Measurements from ENCODE around the gene UNKL.
"Not testable (repeated sequence)": the region's sequence is repeated elsewhere in the genome, so short reads cannot be mapped to it uniquely, and the experiment has no call there.

UNKL gene

DNA sequence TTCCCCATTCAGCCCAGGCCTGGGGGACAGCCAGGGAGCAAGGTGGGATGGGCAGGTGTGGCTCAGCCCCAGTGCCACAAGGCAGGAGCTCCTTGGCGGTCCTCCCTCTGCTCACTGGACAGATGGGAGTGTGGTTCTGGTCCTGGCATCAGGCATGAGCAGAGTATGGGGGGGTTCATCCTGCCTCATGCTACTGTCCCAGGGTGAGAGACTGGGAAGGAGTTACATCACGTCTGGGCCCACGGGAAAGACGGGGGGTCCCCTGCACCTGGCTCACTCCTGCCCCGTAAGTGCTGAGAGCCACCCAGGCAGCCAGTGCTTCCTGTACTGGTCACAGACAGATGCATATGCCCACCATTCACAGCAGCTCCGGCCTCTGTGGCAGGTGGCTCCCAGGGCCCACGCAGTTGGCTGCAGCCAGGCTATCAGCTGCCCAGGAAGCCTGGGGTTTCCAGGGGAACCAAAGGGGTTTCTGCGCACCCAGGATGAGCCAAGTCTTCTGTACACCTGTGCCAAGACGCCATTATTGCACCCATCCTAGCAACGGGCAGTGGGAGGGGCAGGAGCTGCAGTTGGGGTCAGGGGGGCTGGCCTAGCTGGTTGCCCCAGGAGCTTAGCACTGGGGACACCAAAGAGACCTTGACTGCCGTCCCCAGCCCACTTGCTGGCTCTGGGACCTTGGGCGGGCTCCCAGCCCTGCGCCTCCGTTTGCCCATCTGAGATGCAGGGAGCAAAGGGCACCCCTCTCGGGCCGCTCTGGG lies 79.1 kb downstream of the UNKL start:
- Histone ChIP-seq H3K4me1 (ENCODE audit: insufficient read depth, low read length) (no peaks in the 10 kb centered on the region; the same call in 1 of the 2 replicates), H3K9me3 (ENCODE audit: control insufficient read depth, insufficient read depth, low read length) (no peaks in the 10 kb centered on the region), H3K36me3 (ENCODE audit: insufficient read depth, low read length) (no peaks in the 10 kb centered on the region), H3K9ac (ENCODE audit: low read depth, low read length) (no peak overlapping the region)

DNA sequence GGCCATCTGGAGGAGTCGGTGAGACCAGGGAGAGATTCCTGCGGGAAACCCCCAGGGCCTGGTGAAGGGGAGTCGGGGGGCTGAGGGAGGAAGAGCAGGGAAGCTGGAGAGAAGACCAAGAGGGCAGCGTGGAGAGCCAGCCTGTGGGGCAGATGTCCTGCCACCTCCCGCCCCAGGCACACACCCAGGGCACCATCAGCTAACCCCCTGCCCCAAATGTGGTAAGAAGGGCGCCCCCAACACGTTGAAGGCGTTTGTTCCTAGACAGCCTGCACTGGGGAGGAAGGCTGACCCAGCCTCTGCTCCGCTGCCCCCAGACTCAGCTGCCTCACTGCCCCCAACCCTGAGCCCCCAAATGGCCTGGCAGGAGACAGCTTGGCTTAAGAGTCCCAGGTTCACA lies 79.8 kb downstream of the UNKL start:
- no peaks in the 10 kb centered on the region; the same call in 1 of the 2 replicates for H3K4me1 ChIP-seq (ENCODE audit: insufficient read depth, low read length)
- no peaks in the 10 kb centered on the region for H3K9me3 ChIP-seq (ENCODE audit: control insufficient read depth, insufficient read depth, low read length)
- H3K9ac ChIP-seq (ENCODE audit: low read depth, low read length): no peak overlapping the region; the same call in 1 of the 2 replicates
- no peaks in the 10 kb centered on the region for H3K36me3 ChIP-seq (ENCODE audit: insufficient read depth, low read length)

DNA sequence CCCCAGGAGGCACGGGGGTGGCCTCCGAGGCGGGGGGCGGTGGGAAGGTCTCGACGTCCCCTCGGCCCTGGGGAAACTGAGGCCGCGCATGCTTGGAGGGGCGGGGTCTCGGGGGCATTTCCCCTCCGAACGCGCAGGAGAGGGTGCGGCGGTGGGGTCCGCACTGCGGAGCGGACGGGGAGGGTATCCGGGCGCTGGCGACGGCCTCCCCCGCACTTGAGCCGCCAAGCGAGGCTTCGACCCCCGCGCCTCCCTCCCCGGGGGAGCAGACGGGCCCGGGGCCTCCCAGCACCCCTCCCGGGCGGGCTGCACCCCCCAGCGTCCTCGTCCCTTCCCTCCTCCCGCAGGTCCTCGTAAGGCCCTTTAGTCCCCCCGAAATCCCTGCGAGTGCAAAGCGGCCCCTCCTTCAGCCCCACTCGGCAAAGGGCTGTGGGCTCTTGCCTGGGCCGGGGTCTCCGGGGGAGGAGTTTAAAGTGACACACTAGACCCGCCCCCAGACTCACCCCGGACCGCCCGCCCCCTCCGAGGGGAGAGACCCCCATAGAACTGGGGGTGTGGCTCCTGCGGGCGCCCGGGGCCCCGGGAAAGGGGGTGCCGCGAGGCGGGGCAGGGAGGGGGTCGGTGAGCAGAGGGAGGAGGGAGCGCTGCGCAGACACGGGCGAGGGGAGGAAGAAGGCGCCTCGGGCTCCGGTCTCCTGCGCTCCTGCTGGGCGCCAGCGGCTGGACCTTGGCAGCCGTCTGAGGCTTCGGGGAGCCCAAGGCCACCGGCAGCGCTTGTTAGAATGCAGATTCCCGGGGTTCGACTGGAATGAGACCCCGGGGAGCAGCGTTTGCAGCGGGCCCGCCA lies 80.4 kb downstream of the UNKL start:
- peak overlapping the region; percentile 54 for H3K9ac ChIP-seq (ENCODE audit: low read depth, low read length)
- H3K9me3 ChIP-seq (ENCODE audit: control insufficient read depth, insufficient read depth, low read length): no peaks in the 10 kb centered on the region
- no peaks in the 10 kb centered on the region; the same call in 1 of the 2 replicates for H3K4me1 ChIP-seq (ENCODE audit: insufficient read depth, low read length)
- H3K36me3 ChIP-seq (ENCODE audit: insufficient read depth, low read length): no peaks in the 10 kb centered on the region

DNA sequence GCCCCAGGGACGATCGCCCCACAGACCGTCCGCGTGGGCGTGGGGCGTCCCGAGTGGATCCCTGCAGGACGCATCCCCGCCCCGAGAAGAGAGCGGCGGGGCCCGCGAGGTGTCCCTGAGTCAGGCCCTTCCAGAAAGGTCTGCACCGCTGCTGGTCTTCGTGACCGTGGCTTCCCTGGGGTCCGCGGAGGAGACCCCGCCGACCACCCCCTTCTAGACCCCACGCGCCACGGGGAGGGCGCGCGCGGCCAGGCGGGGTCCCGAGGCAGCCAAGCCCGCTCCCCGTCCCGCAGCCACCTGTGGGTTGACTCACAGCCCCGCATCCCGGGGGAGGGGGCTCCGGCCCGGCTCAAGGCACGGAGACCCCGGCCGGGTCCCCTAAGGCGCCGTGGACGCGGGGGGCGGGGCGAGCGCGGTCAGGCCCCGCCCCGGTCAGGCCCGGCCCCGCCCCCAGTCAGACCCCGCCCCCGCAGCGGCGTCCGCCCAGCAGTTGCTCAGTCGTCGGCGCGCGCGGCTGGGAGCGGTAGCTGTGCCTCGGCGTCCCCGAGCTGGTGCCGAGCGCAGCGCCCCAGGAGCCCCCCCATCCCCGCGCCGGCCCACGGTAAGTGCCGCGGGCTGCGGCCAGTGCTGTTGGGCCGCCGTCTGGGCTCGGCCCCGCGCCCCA lies 81.2 kb downstream of the UNKL start, which contains the start of gene BAIAP3:
TSS of gene BAIAP3 (plus strand) at position 497 of the 664 bp plus-strand sequence. CDS start 4,905 bp downstream, outside the sequence.
- peak within 1 kb of the TSS; percentile 54 for H3K9ac ChIP-seq (ENCODE audit: low read depth, low read length)
- no peaks in the 10 kb centered on the region for H3K9me3 ChIP-seq (ENCODE audit: control insufficient read depth, insufficient read depth, low read length)
- no peaks in the 10 kb centered on the region; the same call in 1 of the 2 replicates for H3K4me1 ChIP-seq (ENCODE audit: insufficient read depth, low read length)
- no peaks in the 10 kb centered on the region for H3K36me3 ChIP-seq (ENCODE audit: insufficient read depth, low read length)

DNA sequence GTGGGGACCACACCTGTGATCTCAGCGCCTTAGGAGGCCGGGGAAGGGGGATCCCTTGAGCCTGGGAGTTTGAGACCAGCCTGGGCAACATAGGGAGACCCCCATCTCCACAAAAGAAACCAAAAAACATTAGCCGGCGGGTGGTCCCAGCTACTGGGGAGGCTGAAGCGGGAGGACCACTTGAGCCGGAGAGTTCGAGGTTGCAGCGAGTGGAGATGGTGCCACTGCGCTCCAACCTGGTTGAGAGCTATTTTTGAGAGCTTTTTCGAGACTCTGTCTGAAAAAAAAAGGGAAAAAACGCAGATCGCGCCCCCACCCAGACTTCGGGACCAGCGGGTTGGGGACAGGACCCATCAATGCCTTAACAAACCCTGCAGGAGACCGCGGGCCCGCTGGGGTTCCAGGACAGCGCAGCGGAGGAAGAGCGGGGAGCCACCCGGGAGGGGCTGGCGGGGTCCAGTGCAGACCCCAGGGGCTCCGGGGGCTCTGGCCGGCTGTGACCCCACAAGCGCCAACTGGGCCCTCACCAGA lies 81.8 kb downstream of the UNKL start:
- no peaks in the 10 kb centered on the region for H3K9me3 ChIP-seq (ENCODE audit: control insufficient read depth, insufficient read depth, low read length)
- peak overlapping the region; percentile 54; the same call in 1 of the 2 replicates for H3K9ac ChIP-seq (ENCODE audit: low read depth, low read length)
- no peaks in the 10 kb centered on the region; the same call in 1 of the 2 replicates for H3K4me1 ChIP-seq (ENCODE audit: insufficient read depth, low read length)
- no peaks in the 10 kb centered on the region for H3K36me3 ChIP-seq (ENCODE audit: insufficient read depth, low read length)

DNA sequence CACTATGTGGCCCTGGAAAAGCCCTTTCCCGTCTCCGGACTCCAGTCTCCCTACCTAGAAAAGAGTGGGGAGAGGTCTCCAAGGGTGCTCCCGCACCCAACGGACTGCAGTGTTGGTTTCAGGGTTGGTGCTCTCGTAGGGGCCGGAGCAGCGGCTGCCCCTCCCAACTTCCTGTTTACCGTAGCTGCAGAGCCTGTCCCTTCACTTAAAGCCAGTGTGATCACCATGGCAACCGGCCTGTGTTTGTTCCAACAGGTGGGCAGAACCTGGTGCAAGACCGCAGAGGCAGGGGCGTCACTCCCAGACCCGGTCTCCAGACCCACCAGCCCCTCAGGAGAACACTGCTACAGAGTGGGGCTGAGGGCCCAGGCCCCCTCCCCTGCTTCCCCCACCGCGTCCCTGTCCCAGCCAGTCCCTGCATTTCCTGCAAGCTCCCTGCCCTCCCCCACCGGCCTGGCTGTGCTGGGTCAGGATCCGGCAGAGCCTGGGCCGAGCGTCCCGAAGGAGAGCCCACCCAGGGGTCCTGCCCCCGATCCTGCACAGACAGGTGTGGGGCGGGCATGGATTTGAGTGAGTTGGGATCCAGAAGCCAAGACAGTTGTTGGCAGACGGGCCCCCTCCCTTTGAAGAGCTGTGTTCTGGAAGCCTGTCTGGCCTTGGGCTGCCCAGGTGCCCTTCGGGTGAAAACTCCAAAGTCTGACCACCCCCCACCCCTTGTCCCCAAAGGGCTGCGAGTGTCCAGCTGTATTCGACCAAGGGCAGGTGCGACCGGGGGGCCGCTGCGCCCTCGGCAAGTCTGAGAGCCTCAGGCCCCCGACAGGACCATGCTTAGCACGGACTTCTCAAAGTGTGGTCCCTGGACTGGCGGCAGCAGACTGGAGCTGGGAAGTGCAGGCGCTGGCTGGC lies 82.5 kb downstream of the UNKL start:
- Histone ChIP-seq H3K36me3 (ENCODE audit: insufficient read depth, low read length) (no peaks in the 10 kb centered on the region), H3K4me1 (ENCODE audit: insufficient read depth, low read length) (no peaks in the 10 kb centered on the region; the same call in 1 of the 2 replicates), H3K9me3 (ENCODE audit: control insufficient read depth, insufficient read depth, low read length) (no peaks in the 10 kb centered on the region), H3K9ac (ENCODE audit: low read depth, low read length) (peak overlapping the region; percentile 54)

DNA sequence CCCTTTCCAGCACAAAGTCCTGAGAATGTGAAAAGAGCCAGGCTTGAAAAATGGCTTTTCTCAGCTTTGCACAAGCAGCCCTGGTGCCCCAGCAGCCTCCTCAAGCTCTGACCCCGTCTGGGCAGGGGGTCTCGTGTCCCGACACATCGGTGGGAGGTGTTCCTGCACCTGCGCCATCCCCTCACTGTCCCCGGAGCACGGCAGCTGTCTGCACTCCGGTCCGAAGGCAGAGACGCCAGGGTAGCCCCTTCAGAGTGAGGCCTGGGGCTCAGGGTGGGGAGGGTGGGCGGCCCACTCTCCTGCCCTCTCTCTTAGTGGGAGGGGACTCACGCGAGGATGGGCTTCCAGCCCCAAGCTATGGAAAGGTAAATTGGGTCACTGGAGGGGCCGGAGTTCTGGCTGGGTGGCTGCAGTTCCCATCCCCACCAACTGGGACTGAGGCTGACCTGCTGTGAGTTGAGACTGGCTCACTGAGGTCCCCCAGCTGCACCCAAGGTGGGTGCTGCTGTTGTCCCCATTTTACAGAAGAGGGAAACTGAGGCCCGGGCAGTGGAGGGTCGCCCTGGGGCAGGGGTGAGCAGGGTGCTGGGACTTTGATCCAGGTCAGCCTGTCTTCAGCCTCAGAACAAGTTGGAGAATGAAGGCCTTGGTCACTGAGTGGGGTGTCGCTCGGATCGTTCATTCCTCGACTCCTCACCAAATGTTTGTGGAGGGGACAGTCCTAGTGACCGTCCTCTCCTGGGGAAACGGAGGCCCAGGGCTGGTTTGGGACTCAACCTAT lies 83.4 kb downstream of the UNKL start:
- Histone ChIP-seq H3K9me3 (ENCODE audit: control insufficient read depth, insufficient read depth, low read length) (no peaks in the 10 kb centered on the region), H3K9ac (ENCODE audit: low read depth, low read length) (peak overlapping the region; percentile 54; the same call in 1 of the 2 replicates), H3K36me3 (ENCODE audit: insufficient read depth, low read length) (no peaks in the 10 kb centered on the region), H3K4me1 (ENCODE audit: insufficient read depth, low read length) (no peaks in the 10 kb centered on the region; the same call in 1 of the 2 replicates)

DNA sequence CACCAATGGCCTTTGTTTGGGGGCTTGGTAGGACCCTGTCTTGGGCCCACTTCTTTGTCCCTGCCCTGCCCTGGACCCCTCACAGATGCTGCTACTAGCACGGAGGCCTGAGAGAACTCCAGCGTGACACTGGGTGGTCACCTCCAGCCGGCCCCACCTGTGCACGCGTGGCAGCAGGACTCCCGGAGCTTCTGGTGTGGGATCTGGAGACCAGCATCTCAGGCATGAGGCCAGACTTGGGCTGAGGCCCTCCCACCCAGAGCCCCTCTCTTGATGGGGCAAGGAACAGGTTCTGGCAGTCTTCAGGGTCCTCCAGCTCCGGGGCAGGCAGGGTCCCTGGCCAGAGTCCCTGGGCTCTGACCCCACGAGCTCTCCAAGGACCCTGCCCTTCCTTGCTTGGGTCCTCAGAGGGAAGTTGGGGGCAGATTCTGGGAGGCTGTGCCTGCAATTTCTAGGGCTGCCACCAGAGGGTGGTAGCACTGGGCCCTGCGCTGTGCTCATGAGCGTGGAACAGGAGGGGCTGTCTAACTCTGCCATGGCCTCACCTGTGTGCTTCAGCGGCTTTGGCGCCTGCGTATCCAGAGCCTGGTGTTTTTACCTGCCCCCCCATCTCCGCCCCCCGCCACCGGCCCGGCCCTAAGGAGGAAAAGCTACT lies 84.1 kb downstream of the UNKL start:
- no peaks in the 10 kb centered on the region for H3K36me3 ChIP-seq (ENCODE audit: insufficient read depth, low read length)
- H3K9me3 ChIP-seq (ENCODE audit: control insufficient read depth, insufficient read depth, low read length): no peaks in the 10 kb centered on the region
- no peak overlapping the region for H3K9ac ChIP-seq (ENCODE audit: low read depth, low read length)
- H3K4me1 ChIP-seq (ENCODE audit: insufficient read depth, low read length): no peaks in the 10 kb centered on the region; the same call in 1 of the 2 replicates

DNA sequence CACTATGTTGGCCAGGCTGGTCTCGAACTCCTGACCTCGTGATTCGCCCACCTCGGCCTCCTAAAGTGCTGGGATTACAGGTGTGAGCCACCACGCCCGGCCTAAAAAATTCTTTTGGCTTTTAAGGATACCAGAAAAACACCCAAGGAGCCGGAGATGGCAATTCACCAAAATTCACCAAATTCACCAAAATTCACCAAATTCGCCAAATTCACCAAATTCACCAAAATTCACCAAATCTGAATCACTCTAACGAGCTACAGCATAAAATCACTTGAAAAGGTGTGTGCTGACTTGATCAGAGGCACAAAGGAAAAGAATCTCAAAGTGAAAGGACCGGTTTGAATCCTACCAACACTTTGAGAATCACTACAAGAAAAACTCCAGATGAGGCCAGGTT lies 85.5 kb downstream of the UNKL start:
- not testable (repeated sequence) for H3K4me1 ChIP-seq (ENCODE audit: insufficient read depth, low read length); H3K9me3 ChIP-seq (ENCODE audit: control insufficient read depth, insufficient read depth, low read length); H3K36me3 ChIP-seq (ENCODE audit: insufficient read depth, low read length); H3K9ac ChIP-seq (ENCODE audit: low read depth, low read length)

DNA sequence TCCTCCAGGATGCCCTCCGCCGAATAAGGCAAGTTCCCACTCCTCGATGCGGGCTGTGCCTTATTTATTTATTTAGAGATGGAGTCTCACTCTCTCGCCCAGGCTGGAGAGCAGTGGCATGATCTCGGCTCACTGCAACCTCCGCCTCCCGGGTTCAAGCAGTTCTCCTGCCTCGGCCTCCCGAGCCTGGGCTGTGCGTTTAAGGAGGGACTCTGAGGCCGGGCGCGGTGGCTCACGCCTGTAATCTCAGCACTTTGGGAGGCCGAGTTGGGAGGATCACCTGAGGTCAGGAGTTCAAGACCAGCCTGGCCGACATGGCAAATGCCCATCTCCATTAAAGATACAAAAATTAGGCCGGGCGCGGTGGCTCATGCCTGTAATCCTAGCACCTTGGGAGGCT lies 86.4 kb downstream of the UNKL start:
- H3K9ac ChIP-seq (ENCODE audit: low read depth, low read length); H3K36me3 ChIP-seq (ENCODE audit: insufficient read depth, low read length); H3K4me1 ChIP-seq (ENCODE audit: insufficient read depth, low read length); H3K9me3 ChIP-seq (ENCODE audit: control insufficient read depth, insufficient read depth, low read length): not testable (repeated sequence)

DNA sequence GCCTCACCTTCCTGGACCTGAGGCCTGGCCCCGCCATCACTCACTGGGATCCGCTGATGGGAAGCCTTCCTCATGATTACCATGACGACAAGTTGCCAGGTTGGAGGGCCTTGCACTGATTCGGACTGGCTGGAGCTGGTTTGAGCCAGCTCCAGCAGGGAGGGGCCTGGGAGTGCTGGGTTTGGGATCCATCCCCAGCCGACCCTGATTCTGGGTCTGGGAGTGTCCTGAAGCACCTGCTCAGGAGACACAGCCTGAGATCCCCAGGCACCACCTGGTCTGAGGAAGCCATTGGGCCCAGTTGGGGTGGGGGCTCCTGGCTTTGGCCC lies 86.9 kb downstream of the UNKL start:
- Histone ChIP-seq H3K9me3 (ENCODE audit: control insufficient read depth, insufficient read depth, low read length) (no peaks in the 10 kb centered on the region), H3K4me1 (ENCODE audit: insufficient read depth, low read length) (no peaks in the 10 kb centered on the region; the same call in 1 of the 2 replicates), H3K36me3 (ENCODE audit: insufficient read depth, low read length) (no peaks in the 10 kb centered on the region), H3K9ac (ENCODE audit: low read depth, low read length) (no peak overlapping the region)

DNA sequence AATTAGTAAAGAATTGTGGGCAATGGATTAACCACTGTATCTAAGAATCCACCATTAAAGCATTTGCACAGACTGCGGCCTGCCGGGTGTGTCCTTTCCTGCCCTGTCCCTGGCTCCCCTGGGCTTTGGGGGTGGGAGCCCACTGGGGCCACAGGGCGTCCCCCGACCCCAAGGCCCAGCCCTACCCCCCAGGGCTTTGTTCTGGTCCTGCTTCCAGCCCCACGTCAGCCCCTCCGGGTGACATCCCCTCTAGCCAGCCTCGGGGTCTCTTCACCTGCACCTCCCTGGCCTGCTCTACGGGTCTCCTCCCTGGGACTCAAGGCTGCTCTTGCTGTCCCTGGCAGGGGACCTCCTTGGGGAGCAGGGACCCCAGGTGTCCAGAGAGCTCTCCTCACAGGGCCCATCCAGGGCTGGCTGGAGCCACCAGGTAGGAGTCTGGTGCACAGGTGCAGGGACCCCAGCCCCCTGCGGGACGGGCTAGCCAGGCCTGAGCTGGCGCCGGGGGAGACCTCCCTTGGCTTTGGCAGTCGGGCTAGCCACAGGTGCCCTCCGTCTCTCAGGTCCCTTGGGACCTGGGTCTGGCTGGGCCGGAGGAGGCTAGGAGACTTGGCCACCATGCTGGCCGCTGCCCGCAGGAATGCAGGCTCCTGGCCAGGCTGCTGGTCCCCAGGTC lies 87.4 kb downstream of the UNKL start:
- Histone ChIP-seq H3K4me1 (ENCODE audit: insufficient read depth, low read length) (no peaks in the 10 kb centered on the region; the same call in 1 of the 2 replicates), H3K9me3 (ENCODE audit: control insufficient read depth, insufficient read depth, low read length) (no peaks in the 10 kb centered on the region), H3K36me3 (ENCODE audit: insufficient read depth, low read length) (no peaks in the 10 kb centered on the region), H3K9ac (ENCODE audit: low read depth, low read length) (no peak overlapping the region)
